Measurements from ENCODE around the gene ZNF281. TPM values are rescaled to one million over a fixed set of nuclear protein-coding genes. Genes with fewer than 3 reads are reported as not detected.
"Not testable (repeated sequence)": the region's sequence is repeated elsewhere in the genome, so short reads cannot be mapped to it uniquely, and the experiment has no call there.

ZNF281 gene
- total RNA-seq, 4 donors from 2014 or later = 2.5 to 8.6 (median 6.3) TPM

DNA sequence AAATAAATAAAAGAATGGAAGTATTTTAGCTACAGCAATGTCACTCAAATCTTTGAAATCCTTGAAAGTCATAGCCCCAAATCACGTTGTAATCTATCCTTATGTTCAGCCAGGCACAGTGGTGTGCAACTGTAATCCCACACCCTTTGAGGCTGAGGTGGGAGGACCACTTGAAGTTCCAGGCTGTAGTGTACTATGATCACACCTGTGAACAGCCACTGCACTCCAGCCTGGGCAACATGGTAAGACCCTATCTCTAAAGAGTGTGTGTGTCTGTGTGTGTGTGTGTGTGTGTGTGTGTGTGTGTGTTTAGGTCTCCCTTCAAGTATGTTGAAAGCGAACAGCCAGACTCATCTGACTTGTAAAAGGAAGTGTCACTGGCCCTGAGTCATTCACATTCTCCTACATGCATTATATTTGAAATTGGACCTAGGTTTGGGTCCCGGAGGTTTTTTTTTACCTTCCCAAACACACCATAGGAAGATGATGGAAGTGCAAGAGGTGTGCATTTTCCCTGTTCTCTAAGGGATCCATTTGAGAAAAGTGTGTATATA lies 50.1 kb downstream of the ZNF281 start:
- H3K4me3 ChIP-seq = no peak overlapping the region
- DNase-seq = no peak
- intact Hi-C loops (cut with DNase I) = no loop called here
- H3K4me1 ChIP-seq = no peaks in the 10 kb centered on the region
- no peaks in the 10 kb centered on the region for H3K36me3 ChIP-seq
- H3K9me3 ChIP-seq = no peaks in the 10 kb centered on the region
- no peaks in the 10 kb centered on the region for H3K27me3 ChIP-seq
- H3K27ac ChIP-seq = no peak overlapping the region
- TF ChIP-seq POLR2A (IDR thresholded peaks at IDR 0.05) (no peak), CTCF (IDR thresholded peaks at IDR 0.05) (no peak)
- 34 to 46% methylated on average over 2 to 3 of the region's 3 CpGs for WGBS, 2 donors

DNA sequence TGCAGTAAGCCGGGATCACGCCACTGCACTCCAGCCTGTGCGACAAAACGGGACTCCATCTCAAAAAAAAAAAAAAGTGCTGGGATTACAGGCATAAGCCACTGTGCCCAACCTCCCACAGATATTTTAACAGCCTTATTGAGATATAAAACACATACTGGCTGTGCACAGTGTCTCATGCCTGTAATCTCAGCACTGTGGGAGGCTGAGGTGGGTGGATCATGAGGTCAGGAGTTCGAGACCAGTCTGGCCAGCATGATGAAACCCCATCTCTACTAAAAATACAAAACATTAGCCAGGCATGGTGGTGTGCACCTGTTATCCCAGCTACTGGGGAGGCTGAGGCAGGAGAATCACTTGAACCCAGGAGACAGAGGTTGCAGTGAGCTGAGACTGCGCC lies 51.9 kb downstream of the ZNF281 start:
- H3K4me3 ChIP-seq; intact Hi-C loops (cut with DNase I); DNase-seq; H3K27me3 ChIP-seq; H3K27ac ChIP-seq; H3K4me1 ChIP-seq; H3K36me3 ChIP-seq; H3K9me3 ChIP-seq: not testable (repeated sequence)
- WGBS, 2 donors = 81 to 82% methylated on average over 6 of the region's 6 CpGs

DNA sequence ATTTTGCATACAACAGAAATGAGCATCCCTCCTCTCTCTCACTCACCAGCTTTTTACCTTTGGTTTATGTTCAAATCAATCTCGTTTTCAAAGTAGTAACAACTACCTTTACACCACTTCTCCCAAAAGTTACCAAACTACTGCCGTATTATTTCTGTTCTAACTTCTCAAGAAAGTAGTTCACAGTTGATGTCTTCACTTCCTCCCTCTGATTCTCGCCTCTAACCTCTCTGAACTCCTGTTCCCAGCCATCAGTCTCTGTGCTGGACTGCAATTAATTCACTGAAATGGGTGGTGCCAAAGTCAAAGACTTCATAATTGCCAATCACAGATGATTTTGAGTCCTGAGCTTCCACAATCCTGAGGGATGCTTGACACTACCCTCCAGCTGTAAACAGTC lies 54.0 kb downstream of the ZNF281 start:
- no peak for TF ChIP-seq CTCF (IDR thresholded peaks at IDR 0.05)
- no peak for TF ChIP-seq POLR2A (IDR thresholded peaks at IDR 0.05)
- H3K27ac ChIP-seq = no peak overlapping the region

More for the DNA sequence above, 54.0 kb downstream of the ZNF281 start:
- Histone ChIP-seq H3K4me1 (peaks cover 0 to 12% (median 0%) of the 10 kb centered on the region in 3 donors), H3K36me3 (no peaks in the 10 kb centered on the region), H3K4me3 (no peak overlapping the region), H3K9me3 (no peaks in the 10 kb centered on the region), H3K27me3 (no peaks in the 10 kb centered on the region)
- intact Hi-C loops (cut with DNase I) = no loop called here
- no peak for DNase-seq
- 63 to 72% methylated on average over 3 of the region's 3 CpGs for WGBS, 2 donors

Other genes starting within 250 kb of the ZNF281 start
- gene KIF14, start 210.7 kb upstream of the ZNF281 start, total RNA-seq = 1 to 10 TPM; 1.5 to 5.8 (median 3.1) TPM

Data from esophagus squamous epithelium (tissue), 5 donors.